Right lobe of liver (tissue), 4 donors: ENCODE measurements around the gene BCL2L1.

Source experiments
- CTCF ChIP-seq, 4 donors: fragments of 200-600 bp in 3 of 4; fragments of 450-650 bp in 1 of 4; IDR thresholded peaks; one replicate each; pipeline versions ENCODE4 v1.5.1 to v1.8.0; 2016 to 2022; ENCODE audit warnings: antibody characterized with exemption in 4 of 4, mild to moderate bottlenecking in 2 of 4
- POLR2A ChIP-seq: fragments of 450-650 bp; IDR thresholded peaks from one replicate; pipeline ENCODE4 v1.6.1; 2017; ENCODE audit warnings: antibody characterized with exemption, mild to moderate bottlenecking
- donor health status: DM: no; HTN: no; CAD: no.
- donor health status: DM: no; HTN: no; CAD: no.
- donor health status: DM: no; HTN: yes; CAD: no.

- TF ChIP-seq CTCF (IDR thresholded peaks at IDR 0.05) (no peak), POLR2A (no peak)
Measured at GRCh38 chr20:31710423-31711108, 12.1 kb downstream of the BCL2L1 start.
